HL-60 (cell line): ENCODE results near the gene ZNF860.

Experiments
- CTCF ChIP-seq: IDR thresholded peaks from one replicate; pipeline ENCODE4 v1.5.1; 2011; ENCODE audit warnings: low read length, control low read depth, inconsistent platforms; ENCODE audit not compliant: insufficient read depth
- POLR2AphosphoS5 ChIP-seq: IDR thresholded peaks from 2 replicates; pipeline ENCODE4 v1.6.1; 2012; ENCODE audit warnings: low read depth

GRCh38 chr3:32021748-32022147, 40.2 kb downstream of the ZNF860 start:
- TF ChIP-seq POLR2AphosphoS5: no peak
- TF ChIP-seq CTCF: no peak
